ENCODE data around the gene MCM8. TPM values are rescaled to one million over a fixed set of nuclear protein-coding genes. Genes with fewer than 3 reads are reported as not detected.

Gene MCM8
- total RNA-seq, 1 experiment from 2014 or later = 28.0 TPM

DNA sequence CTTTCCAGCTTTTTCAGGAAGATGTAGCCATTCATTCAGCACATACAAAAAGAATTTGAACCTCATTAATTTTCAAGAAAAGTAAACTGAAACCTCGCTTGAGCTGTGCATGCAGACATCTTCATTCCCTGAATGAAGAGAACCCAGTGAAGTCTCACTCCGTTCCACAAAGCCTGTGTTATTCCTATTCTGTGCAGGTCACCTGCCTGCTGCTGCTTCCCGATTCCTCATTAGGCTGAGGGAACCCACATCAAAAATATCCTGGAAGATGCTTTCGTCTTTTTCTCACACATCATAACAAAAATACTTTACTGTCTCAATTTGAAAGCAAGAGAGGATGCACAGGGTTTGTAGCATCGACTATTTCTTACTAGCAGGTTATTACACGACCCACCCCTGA lies 40.3 kb upstream of the MCM8 start (continued):
- TF ChIP-seq, protein P1, sequence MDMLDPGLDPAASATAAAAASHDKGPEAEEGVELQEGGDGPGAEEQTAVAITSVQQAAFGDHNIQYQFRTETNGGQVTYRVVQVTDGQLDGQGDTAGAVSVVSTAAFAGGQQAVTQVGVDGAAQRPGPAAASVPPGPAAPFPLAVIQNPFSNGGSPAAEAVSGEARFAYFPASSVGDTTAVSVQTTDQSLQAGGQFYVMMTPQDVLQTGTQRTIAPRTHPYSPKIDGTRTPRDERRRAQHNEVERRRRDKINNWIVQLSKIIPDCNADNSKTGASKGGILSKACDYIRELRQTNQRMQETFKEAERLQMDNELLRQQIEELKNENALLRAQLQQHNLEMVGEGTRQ (CRISPR knock-in tag; IDR thresholded peaks at IDR 0.05) = no peak
- TF ChIP-seq GRHL2 (CRISPR knock-in tag; IDR thresholded peaks at IDR 0.05; ENCODE audit: insufficient replicate concordance, severe bottlenecking) = no peak
- no peak for TF ChIP-seq TEAD1 (CRISPR knock-in tag; IDR thresholded peaks at IDR 0.05)
- TF ChIP-seq, protein P2, sequence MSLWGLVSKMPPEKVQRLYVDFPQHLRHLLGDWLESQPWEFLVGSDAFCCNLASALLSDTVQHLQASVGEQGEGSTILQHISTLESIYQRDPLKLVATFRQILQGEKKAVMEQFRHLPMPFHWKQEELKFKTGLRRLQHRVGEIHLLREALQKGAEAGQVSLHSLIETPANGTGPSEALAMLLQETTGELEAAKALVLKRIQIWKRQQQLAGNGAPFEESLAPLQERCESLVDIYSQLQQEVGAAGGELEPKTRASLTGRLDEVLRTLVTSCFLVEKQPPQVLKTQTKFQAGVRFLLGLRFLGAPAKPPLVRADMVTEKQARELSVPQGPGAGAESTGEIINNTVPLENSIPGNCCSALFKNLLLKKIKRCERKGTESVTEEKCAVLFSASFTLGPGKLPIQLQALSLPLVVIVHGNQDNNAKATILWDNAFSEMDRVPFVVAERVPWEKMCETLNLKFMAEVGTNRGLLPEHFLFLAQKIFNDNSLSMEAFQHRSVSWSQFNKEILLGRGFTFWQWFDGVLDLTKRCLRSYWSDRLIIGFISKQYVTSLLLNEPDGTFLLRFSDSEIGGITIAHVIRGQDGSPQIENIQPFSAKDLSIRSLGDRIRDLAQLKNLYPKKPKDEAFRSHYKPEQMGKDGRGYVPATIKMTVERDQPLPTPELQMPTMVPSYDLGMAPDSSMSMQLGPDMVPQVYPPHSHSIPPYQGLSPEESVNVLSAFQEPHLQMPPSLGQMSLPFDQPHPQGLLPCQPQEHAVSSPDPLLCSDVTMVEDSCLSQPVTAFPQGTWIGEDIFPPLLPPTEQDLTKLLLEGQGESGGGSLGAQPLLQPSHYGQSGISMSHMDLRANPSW (CRISPR knock-in tag; conservative IDR thresholded peaks at IDR 0.05; ENCODE audit: low read depth) = no peak
- no peak for TF ChIP-seq NFATC4 (CRISPR knock-in tag; IDR thresholded peaks at IDR 0.05)
- TF ChIP-seq, protein P3, sequence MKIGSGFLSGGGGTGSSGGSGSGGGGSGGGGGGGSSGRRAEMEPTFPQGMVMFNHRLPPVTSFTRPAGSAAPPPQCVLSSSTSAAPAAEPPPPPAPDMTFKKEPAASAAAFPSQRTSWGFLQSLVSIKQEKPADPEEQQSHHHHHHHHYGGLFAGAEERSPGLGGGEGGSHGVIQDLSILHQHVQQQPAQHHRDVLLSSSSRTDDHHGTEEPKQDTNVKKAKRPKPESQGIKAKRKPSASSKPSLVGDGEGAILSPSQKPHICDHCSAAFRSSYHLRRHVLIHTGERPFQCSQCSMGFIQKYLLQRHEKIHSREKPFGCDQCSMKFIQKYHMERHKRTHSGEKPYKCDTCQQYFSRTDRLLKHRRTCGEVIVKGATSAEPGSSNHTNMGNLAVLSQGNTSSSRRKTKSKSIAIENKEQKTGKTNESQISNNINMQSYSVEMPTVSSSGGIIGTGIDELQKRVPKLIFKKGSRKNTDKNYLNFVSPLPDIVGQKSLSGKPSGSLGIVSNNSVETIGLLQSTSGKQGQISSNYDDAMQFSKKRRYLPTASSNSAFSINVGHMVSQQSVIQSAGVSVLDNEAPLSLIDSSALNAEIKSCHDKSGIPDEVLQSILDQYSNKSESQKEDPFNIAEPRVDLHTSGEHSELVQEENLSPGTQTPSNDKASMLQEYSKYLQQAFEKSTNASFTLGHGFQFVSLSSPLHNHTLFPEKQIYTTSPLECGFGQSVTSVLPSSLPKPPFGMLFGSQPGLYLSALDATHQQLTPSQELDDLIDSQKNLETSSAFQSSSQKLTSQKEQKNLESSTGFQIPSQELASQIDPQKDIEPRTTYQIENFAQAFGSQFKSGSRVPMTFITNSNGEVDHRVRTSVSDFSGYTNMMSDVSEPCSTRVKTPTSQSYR (CRISPR knock-in tag; IDR thresholded peaks at IDR 0.05) = no peak
- TF ChIP-seq, protein P4, sequence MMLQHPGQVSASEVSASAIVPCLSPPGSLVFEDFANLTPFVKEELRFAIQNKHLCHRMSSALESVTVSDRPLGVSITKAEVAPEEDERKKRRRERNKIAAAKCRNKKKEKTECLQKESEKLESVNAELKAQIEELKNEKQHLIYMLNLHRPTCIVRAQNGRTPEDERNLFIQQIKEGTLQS (CRISPR knock-in tag; conservative IDR thresholded peaks at IDR 0.05) = no peak
- TF ChIP-seq, protein P5, sequence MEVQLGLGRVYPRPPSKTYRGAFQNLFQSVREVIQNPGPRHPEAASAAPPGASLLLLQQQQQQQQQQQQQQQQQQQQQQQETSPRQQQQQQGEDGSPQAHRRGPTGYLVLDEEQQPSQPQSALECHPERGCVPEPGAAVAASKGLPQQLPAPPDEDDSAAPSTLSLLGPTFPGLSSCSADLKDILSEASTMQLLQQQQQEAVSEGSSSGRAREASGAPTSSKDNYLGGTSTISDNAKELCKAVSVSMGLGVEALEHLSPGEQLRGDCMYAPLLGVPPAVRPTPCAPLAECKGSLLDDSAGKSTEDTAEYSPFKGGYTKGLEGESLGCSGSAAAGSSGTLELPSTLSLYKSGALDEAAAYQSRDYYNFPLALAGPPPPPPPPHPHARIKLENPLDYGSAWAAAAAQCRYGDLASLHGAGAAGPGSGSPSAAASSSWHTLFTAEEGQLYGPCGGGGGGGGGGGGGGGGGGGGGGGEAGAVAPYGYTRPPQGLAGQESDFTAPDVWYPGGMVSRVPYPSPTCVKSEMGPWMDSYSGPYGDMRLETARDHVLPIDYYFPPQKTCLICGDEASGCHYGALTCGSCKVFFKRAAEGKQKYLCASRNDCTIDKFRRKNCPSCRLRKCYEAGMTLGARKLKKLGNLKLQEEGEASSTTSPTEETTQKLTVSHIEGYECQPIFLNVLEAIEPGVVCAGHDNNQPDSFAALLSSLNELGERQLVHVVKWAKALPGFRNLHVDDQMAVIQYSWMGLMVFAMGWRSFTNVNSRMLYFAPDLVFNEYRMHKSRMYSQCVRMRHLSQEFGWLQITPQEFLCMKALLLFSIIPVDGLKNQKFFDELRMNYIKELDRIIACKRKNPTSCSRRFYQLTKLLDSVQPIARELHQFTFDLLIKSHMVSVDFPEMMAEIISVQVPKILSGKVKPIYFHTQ (CRISPR knock-in tag; IDR thresholded peaks at IDR 0.05) = no peak

DNA sequence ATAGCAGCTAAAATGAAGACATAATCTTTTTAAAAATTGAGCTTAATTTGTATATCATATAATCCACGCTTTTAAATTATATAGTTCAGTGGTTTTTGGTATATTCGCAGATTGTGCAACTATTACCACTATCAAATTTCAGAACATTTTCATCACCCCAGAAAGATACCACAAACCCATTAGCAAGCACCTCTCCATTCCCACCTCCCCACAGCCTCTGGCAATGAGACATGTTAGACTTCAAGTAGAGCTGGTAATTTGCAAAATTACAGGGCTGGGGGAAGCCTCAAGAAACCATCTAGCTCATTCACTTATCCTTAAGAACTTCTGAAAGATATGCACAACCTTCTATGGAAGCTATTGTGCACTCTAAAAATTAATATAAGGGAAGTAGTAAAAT lies 37.3 kb upstream of the MCM8 start:
- Mint-ChIP-seq H3K9me3 (no peaks in the 10 kb centered on the region), H3K27ac (no peak overlapping the region), H3K27me3 (ENCODE audit: low read depth) (peaks cover 24% of the 10 kb centered on the region), H3K4me1 (peaks cover 27% of the 10 kb centered on the region), H3K4me3 (no peak overlapping the region), H3K36me3 (no peaks in the 10 kb centered on the region)
- no peak for ATAC-seq
- no peak for DNase-seq (ENCODE audit: low spot score)
- TF ChIP-seq, protein P6, sequence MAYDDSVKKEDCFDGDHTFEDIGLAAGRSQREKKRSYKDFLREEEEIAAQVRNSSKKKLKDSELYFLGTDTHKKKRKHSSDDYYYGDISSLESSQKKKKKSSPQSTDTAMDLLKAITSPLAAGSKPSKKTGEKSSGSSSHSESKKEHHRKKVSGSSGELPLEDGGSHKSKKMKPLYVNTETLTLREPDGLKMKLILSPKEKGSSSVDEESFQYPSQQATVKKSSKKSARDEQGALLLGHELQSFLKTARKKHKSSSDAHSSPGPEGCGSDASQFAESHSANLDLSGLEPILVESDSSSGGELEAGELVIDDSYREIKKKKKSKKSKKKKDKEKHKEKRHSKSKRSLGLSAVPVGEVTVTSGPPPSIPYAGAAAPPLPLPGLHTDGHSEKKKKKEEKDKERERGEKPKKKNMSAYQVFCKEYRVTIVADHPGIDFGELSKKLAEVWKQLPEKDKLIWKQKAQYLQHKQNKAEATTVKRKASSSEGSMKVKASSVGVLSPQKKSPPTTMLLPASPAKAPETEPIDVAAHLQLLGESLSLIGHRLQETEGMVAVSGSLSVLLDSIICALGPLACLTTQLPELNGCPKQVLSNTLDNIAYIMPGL (CRISPR knock-in tag; IDR thresholded peaks at IDR 0.05) = no peak
- TF ChIP-seq IRF2 (CRISPR knock-in tag; IDR thresholded peaks at IDR 0.05; ENCODE audit: borderline replicate concordance, low read depth) = no peak
- TF ChIP-seq, protein P5 (CRISPR knock-in tag; IDR thresholded peaks at IDR 0.05) = no peak
- ChIA-PET POLR2A (no interaction called here), CTCF (no interaction called here)
